Right ventricle myocardium inferior (tissue), 1 donor: ENCODE measurements around the gene TMEM132D. TPM values are rescaled to one million over a fixed set of nuclear protein-coding genes. Genes with fewer than 3 reads are reported as not detected.

Experiments
- ATAC-seq: fragments of 200-7000 bp; cut with Tn5 transposase; one replicate; pipeline ENCODE4 v1.9.1; 2020; ENCODE audit warnings: mild to moderate bottlenecking, moderate library complexity
- DNase-seq: peaks from one replicate; pipeline ENCODE4 v3.0.0; 2021; ENCODE audit errors: missing footprints
- intact Hi-C: fragments of 100-400 bp; cut with DNase I; formaldehyde crosslinking; loops from one replicate; pipeline ENCODE4 v1.11.0; 2022
- total RNA-seq: library from RNA; stranded (reverse); fragmentation: NEBNext Ultra II Directional; extraction: Animal tissue kit (Norgen Biotek cat#: 25700); gene quantifications from one replicate; pipeline ENCODE4 v1.2.1, GENCODE V29; 2021
- donor health status: DM: no; HTN: yes; CAD: no; lungs with severe emphysema.

The TMEM132D gene
- total RNA-seq, 1 donor from 2014 or later, result not detected

GRCh38 chr12:129693731-129694130 is 210.1 kb downstream of the TMEM132D start:
- no peak for ATAC-seq
- DNase-seq, result no peak
- intact Hi-C loops, result no loop called here

- no peak for DNase-seq
- intact Hi-C loops, result no loop called here
- ATAC-seq, result no peak
Measured at GRCh38 chr12:129687731-129688130, 216.1 kb downstream of the TMEM132D start.

GRCh38 chr12:129681830-129682229 is 222.0 kb downstream of the TMEM132D start:
- intact Hi-C loops, result no loop called here
- DNase-seq (no peak), ATAC-seq (no peak)

GRCh38 chr12:129681151-129681550 is 222.7 kb downstream of the TMEM132D start:
- ATAC-seq (no peak), DNase-seq (no peak)
- intact Hi-C loops, result no loop called here

- intact Hi-C loops, result no loop called here
- DNase-seq, result no peak
- no peak for ATAC-seq
Measured at GRCh38 chr12:129676411-129676810, 227.4 kb downstream of the TMEM132D start.

- ATAC-seq (no peak), DNase-seq (no peak)
- intact Hi-C loops, result no loop called here
Measured at GRCh38 chr12:129675947-129676346, 227.9 kb downstream of the TMEM132D start.

GRCh38 chr12:129675496-129675895 is 228.3 kb downstream of the TMEM132D start:
- ATAC-seq (no peak), DNase-seq (no peak)
- intact Hi-C loops, result no loop called here

- DNase-seq, result no peak
- ATAC-seq, result no peak
- intact Hi-C loops, result no loop called here
Measured at GRCh38 chr12:129673806-129674205, 230.0 kb downstream of the TMEM132D start.

GRCh38 chr12:129672110-129672509 is 231.7 kb downstream of the TMEM132D start:
- intact Hi-C loops, result no loop called here
- no peak for ATAC-seq
- no peak for DNase-seq

- DNase-seq (no peak), ATAC-seq (no peak)
- intact Hi-C loops, result no loop called here
Measured at GRCh38 chr12:129670256-129670920, 233.4 kb downstream of the TMEM132D start.

GRCh38 chr12:129665414-129665813 is 238.4 kb downstream of the TMEM132D start:
- no peak for ATAC-seq
- DNase-seq, result no peak
- intact Hi-C loops, result no loop called here

- no peak for ATAC-seq
- intact Hi-C loops, result no loop called here
- no peak for DNase-seq
Measured at GRCh38 chr12:129662234-129662633, 241.6 kb downstream of the TMEM132D start.

GRCh38 chr12:129660946-129661345 is 242.9 kb downstream of the TMEM132D start:
- ATAC-seq (no peak), DNase-seq (no peak)
- intact Hi-C loops, result no loop called here

GRCh38 chr12:129659961-129660622 is 243.7 kb downstream of the TMEM132D start:
- no peak for DNase-seq
- intact Hi-C loops, result no loop called here
- no peak for ATAC-seq

GRCh38 chr12:129657179-129657578 is 246.6 kb downstream of the TMEM132D start:
- no peak for DNase-seq
- ATAC-seq, result no peak
- intact Hi-C loops, result no loop called here

- DNase-seq (no peak), ATAC-seq (no peak)
- intact Hi-C loops, result no loop called here
Measured at GRCh38 chr12:129651951-129652350, 251.9 kb downstream of the TMEM132D start.

GRCh38 chr12:129641926-129642325 is 261.9 kb downstream of the TMEM132D start:
- DNase-seq (no peak), ATAC-seq (no peak)
- intact Hi-C loops, result no loop called here

- DNase-seq, result no peak
- intact Hi-C loops, result no loop called here
- ATAC-seq, result no peak
Measured at GRCh38 chr12:129635021-129635685, 268.7 kb downstream of the TMEM132D start.

GRCh38 chr12:129631316-129631715 is 272.5 kb downstream of the TMEM132D start:
- DNase-seq (no peak), ATAC-seq (no peak)
- intact Hi-C loops, result no loop called here

- DNase-seq, result no peak
- intact Hi-C loops, result no loop called here
- no peak for ATAC-seq
Measured at GRCh38 chr12:129629901-129630300, 273.9 kb downstream of the TMEM132D start.
